KOPT-K1 (cell line): ENCODE results near the gene ADPGK.

Source experiments
- H3K27ac ChIP-seq: fragments of 200-600 bp; sonication (generic); 2 replicates; pipeline ENCODE4 v1.5.1; 2016; ENCODE audit warnings: antibody characterized with exemption, mild to moderate bottlenecking, low read depth, low read length; ENCODE audit not compliant: poor library complexity, severe bottlenecking
- H3K36me3 ChIP-seq: fragments of 200-600 bp; sonication (generic); 2 replicates; pipeline ENCODE4 v1.5.1; 2017; ENCODE audit warnings: antibody characterized with exemption, mild to moderate bottlenecking, low read length, moderate library complexity; ENCODE audit not compliant: insufficient read depth
- H3K9me3 ChIP-seq: fragments of 200-600 bp; sonication (generic); 2 replicates; pipeline ENCODE4 v1.5.1; 2017; ENCODE audit warnings: antibody characterized with exemption, low read length, mild to moderate bottlenecking; ENCODE audit not compliant: insufficient read depth, poor library complexity, severe bottlenecking

ADPGK gene

DNA sequence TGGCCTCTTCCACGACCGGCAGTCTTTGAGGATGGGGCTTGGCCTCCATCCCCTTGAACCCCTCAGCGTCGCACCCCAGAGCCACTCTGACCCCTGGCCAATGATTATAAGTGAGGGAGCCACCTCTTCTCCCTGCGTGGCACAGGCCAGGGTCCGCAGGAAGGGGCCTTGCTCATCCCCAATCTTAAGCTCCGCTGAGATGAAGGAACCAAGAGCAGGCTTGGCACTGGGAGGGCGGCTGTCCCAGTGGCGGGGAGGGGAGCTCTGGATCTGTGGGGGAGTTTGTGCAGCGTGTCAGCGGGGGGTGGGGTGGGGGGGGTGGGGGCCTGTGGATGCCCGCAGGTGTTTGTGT is 13.8 kb upstream of the ADPGK start:
- no peaks in the 10 kb centered on the region for H3K36me3 ChIP-seq
- H3K27ac ChIP-seq, result no peak overlapping the region
- no peaks in the 10 kb centered on the region for H3K9me3 ChIP-seq

- Histone ChIP-seq H3K36me3 (no peaks in the 10 kb centered on the region), H3K27ac (no peak overlapping the region), H3K9me3 (no peaks in the 10 kb centered on the region)
Observed at GRCh38 chr15:72796515-72797337, 13.2 kb upstream of the ADPGK start.

- Histone ChIP-seq H3K36me3 (no peaks in the 10 kb centered on the region), H3K27ac (no peak overlapping the region), H3K9me3 (no peaks in the 10 kb centered on the region)
Observed at GRCh38 chr15:72796210-72796514, 12.6 kb upstream of the ADPGK start.

GRCh38 chr15:72793766-72794660 is 10.5 kb upstream of the ADPGK start:
- no peak overlapping the region for H3K27ac ChIP-seq
- H3K36me3 ChIP-seq, result no peaks in the 10 kb centered on the region
- H3K9me3 ChIP-seq, result no peaks in the 10 kb centered on the region

- Histone ChIP-seq H3K9me3 (no peaks in the 10 kb centered on the region), H3K27ac (no peak overlapping the region), H3K36me3 (no peaks in the 10 kb centered on the region)
Observed at GRCh38 chr15:72792431-72792830, 8.9 kb upstream of the ADPGK start.

DNA sequence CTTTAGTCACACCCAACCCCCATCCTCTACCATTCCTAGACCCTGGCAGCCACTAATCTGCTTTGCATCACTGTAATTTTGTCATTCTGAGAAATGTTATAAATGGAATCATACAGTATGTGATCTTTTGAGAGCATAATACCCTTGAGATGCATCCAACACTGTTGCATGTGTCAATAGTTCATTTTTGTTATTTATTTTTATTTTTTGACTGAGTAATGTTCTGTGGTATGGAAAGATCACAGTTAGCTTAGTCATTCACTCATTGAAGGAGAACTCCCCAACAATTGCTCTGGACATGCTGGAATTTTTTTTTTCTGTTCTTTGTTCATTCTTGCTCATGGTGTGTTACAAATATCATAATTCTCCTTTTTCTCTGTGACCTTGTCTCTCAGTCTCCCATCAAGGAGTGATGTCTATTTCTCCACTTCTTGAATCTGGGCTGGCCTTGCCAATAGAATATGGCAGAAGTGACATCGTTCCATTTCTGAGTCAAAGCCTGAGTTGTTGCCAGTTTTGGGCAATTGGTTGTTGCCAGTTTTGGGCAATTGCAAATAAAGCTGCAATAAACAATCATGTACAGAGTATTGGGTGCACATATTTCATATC is 6.8 kb upstream of the ADPGK start:
- Histone ChIP-seq H3K9me3 (no peaks in the 10 kb centered on the region), H3K36me3 (no peaks in the 10 kb centered on the region), H3K27ac (no peak overlapping the region)

GRCh38 chr15:72787526-72787925 is 4.0 kb upstream of the ADPGK start:
- Histone ChIP-seq H3K27ac (no peak overlapping the region), H3K36me3 (no peaks in the 10 kb centered on the region), H3K9me3 (no peaks in the 10 kb centered on the region)

DNA sequence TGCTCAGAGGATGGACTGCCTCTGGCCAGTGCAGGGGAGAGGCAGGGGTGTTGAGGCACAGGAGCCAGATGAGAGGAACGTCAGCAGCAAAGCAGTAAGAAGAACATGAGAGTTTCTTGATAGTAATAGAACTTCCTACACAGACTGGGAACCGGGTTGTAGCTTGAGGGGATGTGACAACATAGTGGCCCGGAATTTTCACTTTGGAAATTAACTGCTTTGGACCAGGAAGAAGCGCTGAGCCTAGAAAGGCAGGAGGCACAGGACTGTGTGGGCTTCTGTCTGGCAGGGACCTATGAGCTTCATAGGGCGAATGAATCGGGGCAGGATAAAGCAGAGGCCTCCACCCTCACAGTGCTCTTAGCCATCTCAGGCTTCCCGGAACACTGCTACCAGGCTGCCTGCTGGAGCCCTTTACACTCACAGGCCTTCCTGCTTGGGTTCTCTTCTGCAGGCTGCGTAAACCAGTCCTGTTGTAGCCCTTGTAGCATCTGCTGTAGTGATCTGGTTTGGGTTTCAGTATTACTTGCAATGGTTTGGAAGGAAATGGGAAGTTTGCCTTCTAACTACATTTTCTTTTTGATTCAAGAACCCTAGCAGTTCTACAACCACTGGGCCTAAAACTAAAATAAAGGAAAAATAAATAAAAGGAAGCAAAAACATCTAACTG is 3.3 kb upstream of the ADPGK start:
- Histone ChIP-seq H3K36me3 (no peaks in the 10 kb centered on the region), H3K27ac (no peak overlapping the region), H3K9me3 (no peaks in the 10 kb centered on the region)

- Histone ChIP-seq H3K9me3 (no peaks in the 10 kb centered on the region), H3K36me3 (0 out of 2 replicates have a peak, but pooled peaks cover 6% of the 10 kb centered on the region), H3K27ac (no peak overlapping the region)
Observed at GRCh38 chr15:72786242-72786641, 2.7 kb upstream of the ADPGK start.

DNA sequence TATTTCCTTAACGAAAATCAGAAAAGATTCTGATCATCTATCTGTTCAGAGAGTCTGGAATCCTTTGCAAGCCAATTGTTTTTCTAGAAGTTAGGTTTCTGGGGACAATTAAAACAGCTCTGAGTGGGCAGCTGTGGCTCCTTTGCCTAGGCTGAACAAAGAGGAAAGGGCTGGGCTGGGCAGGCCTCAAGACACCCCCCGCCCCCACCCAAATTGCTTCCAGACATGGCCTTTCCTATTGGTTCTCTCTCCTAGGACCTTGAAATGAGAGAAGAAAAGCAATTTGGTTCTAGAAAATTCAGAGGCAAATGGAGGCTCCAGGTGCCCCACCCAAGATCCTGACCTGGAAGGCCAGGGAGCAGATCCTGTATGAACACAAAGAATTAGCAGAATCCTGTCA is 2.3 kb upstream of the ADPGK start:
- Histone ChIP-seq H3K27ac (no peak overlapping the region), H3K9me3 (no peaks in the 10 kb centered on the region), H3K36me3 (0 out of 2 replicates have a peak, but pooled peaks cover 10% of the 10 kb centered on the region)

DNA sequence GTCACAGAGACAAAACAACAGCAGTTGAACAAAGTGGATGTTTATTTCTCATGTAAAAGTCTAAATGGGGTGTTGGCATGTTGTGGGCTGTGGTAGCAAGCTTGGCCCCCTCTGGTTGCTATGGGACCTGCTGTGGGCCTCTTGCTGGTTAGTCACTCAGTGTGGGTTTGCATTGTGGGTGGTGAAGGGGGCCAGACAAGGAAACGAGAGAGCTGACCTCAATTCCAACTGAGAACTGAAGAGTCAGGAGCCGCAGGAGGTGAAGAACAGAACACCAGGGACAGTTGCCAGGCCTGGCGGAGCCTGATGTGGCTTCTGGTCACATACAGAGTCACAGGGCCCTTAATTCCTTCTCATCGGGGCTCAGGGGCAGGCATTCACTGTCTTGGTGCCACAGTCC is 1.9 kb upstream of the ADPGK start:
- H3K9me3 ChIP-seq, result no peaks in the 10 kb centered on the region
- H3K36me3 ChIP-seq, result peaks cover 14% of the 10 kb centered on the region; the same call in 1 of the 2 replicates
- H3K27ac ChIP-seq, result no peak overlapping the region

- H3K27ac ChIP-seq, result peak overlapping the region; percentile 68
- H3K36me3 ChIP-seq, result peaks cover 23% of the 10 kb centered on the region
- H3K9me3 ChIP-seq, result no peaks in the 10 kb centered on the region
Observed at GRCh38 chr15:72784456-72784876, 908 bp upstream of the ADPGK start.

DNA sequence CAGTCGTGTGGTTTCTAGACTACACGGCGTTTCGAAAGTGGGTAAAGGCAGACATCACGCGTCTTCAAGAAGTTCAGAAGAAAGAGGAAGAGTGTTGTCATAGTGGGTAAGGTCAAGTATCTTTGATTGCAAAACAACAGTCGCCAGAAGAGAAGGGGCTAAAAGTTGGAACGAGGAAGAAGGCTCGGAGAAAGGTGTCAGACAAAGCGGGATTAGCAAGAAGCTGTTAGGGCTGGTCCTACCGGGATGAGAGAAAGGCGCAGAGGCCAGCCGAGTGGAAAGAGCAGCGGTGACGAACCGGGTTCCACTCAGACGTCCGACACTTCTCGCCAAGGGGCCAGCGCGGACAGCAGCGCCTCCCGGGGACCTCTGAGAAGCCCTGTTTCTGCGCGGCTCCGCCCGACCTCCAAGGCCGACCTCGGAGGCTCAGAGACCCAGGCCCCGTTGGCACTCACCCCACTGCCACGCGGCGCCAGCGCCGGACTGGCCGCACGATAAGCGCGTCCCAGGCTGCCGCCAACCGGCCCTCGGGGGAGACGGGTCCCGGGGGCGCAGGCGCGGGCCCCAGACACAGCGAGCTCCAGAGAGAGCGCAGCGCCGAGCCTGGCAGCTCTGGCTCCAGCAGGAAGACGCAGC is 436 bp downstream of the ADPGK start:
- peaks cover 37% of the 10 kb centered on the region for H3K36me3 ChIP-seq
- H3K27ac ChIP-seq, result peak overlapping the region; percentile 68
- no peaks in the 10 kb centered on the region for H3K9me3 ChIP-seq

DNA sequence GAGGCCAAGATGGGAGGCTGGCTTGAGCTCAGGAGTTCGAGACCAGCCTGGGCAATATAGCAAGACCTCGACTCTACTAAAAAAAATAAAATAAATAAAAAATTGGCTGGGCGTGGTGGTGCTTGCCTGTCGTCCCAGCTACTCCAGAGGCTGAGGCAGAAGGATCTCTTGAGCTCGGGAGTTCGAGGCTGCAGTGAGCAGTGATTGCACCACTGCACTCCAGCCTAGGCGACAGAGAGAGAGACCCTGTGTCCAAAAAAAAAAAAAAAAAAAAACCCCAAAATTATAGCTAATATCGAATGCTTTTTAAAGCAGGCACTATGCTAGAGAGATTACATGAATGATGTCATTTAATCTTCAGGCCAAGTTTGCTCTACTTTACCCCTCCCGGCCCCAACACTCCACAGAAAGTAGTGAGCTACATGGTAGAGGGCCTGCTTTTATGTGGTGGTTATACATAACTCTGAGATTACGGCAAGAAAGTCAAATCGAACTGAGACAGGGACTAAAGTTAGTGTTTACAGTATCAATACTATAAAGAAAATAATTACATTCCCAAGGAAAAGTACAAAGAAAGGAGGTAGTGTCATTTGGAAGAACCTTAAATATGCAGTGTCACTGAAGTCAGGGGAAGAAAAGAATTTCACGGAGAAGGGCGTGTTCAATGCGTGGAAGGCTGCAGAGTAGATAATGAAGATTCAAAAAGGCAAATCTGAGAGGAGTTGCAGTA is 1.1 kb downstream of the ADPGK start:
- Histone ChIP-seq H3K36me3 (peaks cover 42% of the 10 kb centered on the region), H3K27ac (peak overlapping the region; percentile 68), H3K9me3 (no peaks in the 10 kb centered on the region)
